ENCODE data around the gene SPESP1.

The SPESP1 gene

GRCh38 chr15:68985361-68985891 lies 55.1 kb downstream of the SPESP1 start:
- no peak overlapping the region for H3K27ac ChIP-seq
- TF ChIP-seq CTCF (IDR thresholded peaks at IDR 0.05) (no peak), ZFX (IDR thresholded peaks at IDR 0.05; ENCODE audit: borderline replicate concordance) (no peak)

GRCh38 chr15:68986322-68986721 lies 56.0 kb downstream of the SPESP1 start:
- H3K27ac ChIP-seq, result no peak overlapping the region
- TF ChIP-seq CTCF (IDR thresholded peaks at IDR 0.05), result no peak
- no peak for TF ChIP-seq ZFX (IDR thresholded peaks at IDR 0.05; ENCODE audit: borderline replicate concordance)

- TF ChIP-seq CTCF (IDR thresholded peaks at IDR 0.05) (no peak), ZFX (IDR thresholded peaks at IDR 0.05; ENCODE audit: borderline replicate concordance) (no peak)
These were observed 56.8 kb downstream of the SPESP1 start for GRCh38 chr15:68987120-68987519.

GRCh38 chr15:68987676-68988075 lies 57.4 kb downstream of the SPESP1 start:
- TF ChIP-seq ZFX (IDR thresholded peaks at IDR 0.05; ENCODE audit: borderline replicate concordance) (no peak), CTCF (IDR thresholded peaks at IDR 0.05) (no peak)
- H3K27ac ChIP-seq, result no peak overlapping the region

More at GRCh38 chr15:68987120-68987519, 56.8 kb downstream of the SPESP1 start:
- H3K27ac ChIP-seq, result no peak overlapping the region

GRCh38 chr15:68989541-68990230 lies 59.4 kb downstream of the SPESP1 start:
- no peak for TF ChIP-seq ZFX (IDR thresholded peaks at IDR 0.05; ENCODE audit: borderline replicate concordance)
- TF ChIP-seq CTCF (IDR thresholded peaks at IDR 0.05), result no peak
- H3K27ac ChIP-seq, result no peak overlapping the region

- no peak overlapping the region for H3K27ac ChIP-seq
- TF ChIP-seq CTCF (IDR thresholded peaks at IDR 0.05) (no peak), ZFX (IDR thresholded peaks at IDR 0.05; ENCODE audit: borderline replicate concordance) (no peak)
These were observed 60.1 kb downstream of the SPESP1 start for GRCh38 chr15:68990231-68990991.

Data from 22Rv1 (cell line).